HT-29 (cell line): ENCODE results near the gene C16orf78. TPM values are rescaled to one million over a fixed set of nuclear protein-coding genes. Genes with fewer than 3 reads are reported as not detected.

Source experiments
- DNase-seq: peaks from one replicate; pipeline ENCODE4 v3.0.0-alpha.2; 2015; ENCODE audit warnings: low spot score
- total RNA-seq: library from RNA; depleted of rRNA; stranded (reverse); fragments of >200 nt; shearing (Covaris generic); gene quantifications from 2 replicates; pipeline ENCODE4 v1.2.3, GENCODE V29; 2014

The C16orf78 gene
- total RNA-seq, 1 experiment from 2014 or later = not detected

- peak; percentile 10 for DNase-seq
Measured at GRCh38 chr16:49382916-49383315, 9.3 kb downstream of the C16orf78 start.

GRCh38 chr16:49395021-49395420 lies 21.4 kb downstream of the C16orf78 start:
- DNase-seq = no peak

- DNase-seq = no peak
Measured at GRCh38 chr16:49396206-49396720, 22.7 kb downstream of the C16orf78 start.

GRCh38 chr16:49398761-49399160 lies 25.2 kb downstream of the C16orf78 start:
- no peak for DNase-seq

- no peak for DNase-seq
Measured at GRCh38 chr16:49399594-49400364, 26.2 kb downstream of the C16orf78 start.

- DNase-seq = no peak
Measured at GRCh38 chr16:49400611-49401010, 27.0 kb downstream of the C16orf78 start.

- no peak for DNase-seq
Measured at GRCh38 chr16:49405123-49405522, 31.5 kb downstream of the C16orf78 start.

GRCh38 chr16:49405530-49405929 lies 31.9 kb downstream of the C16orf78 start:
- no peak for DNase-seq

- peak; percentile 80 for DNase-seq
Measured at GRCh38 chr16:49407873-49408550, 34.4 kb downstream of the C16orf78 start.

GRCh38 chr16:49409121-49409520 lies 35.5 kb downstream of the C16orf78 start:
- DNase-seq = no peak

- DNase-seq = no peak
Measured at GRCh38 chr16:49410226-49410625, 36.6 kb downstream of the C16orf78 start.

GRCh38 chr16:49411121-49411970 lies 37.7 kb downstream of the C16orf78 start:
- no peak for DNase-seq

GRCh38 chr16:49414671-49415070 lies 41.1 kb downstream of the C16orf78 start:
- DNase-seq = no peak

- no peak for DNase-seq
Measured at GRCh38 chr16:49415083-49415482, 41.5 kb downstream of the C16orf78 start.

- no peak for DNase-seq
Measured at GRCh38 chr16:49416001-49416675, 42.5 kb downstream of the C16orf78 start.

GRCh38 chr16:49417354-49417753 lies 43.8 kb downstream of the C16orf78 start:
- DNase-seq = no peak

GRCh38 chr16:49419006-49419405 lies 45.4 kb downstream of the C16orf78 start:
- DNase-seq = no peak

- no peak for DNase-seq
Measured at GRCh38 chr16:49419862-49420261, 46.3 kb downstream of the C16orf78 start.

GRCh38 chr16:49422896-49423295 lies 49.3 kb downstream of the C16orf78 start:
- no peak for DNase-seq

GRCh38 chr16:49424961-49425360 lies 51.4 kb downstream of the C16orf78 start:
- no peak for DNase-seq

GRCh38 chr16:49427771-49428170 lies 54.2 kb downstream of the C16orf78 start:
- DNase-seq = no peak
